ENCODE measurements around the gene CCDC97.
"Not testable (repeated sequence)": the region's sequence is repeated elsewhere in the genome, so short reads cannot be mapped to it uniquely, and the experiment has no call there.

Gene CCDC97

GRCh38 chr19:41344162-41344561, 34.2 kb downstream of the CCDC97 start:
- no peak for DNase-seq

DNA sequence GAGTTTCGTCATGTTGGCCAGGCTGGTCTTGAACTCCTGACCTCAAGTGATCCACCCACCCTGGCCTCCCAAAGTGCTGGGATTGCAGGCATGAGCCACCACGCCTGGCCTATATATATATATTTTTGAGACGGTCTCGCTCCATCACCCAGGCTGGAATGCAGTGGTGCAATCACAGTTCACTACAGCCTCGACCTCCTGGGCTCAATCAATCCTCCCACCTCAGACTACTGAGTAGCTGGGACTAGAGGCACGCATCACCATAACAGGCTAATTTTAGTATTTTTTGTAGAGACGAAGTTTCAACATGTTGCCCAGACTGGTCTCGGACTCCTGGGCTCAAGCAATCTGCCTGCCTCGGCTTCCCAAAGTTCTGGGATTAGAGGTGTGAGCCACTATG, 36.9 kb downstream of the CCDC97 start:
- not testable (repeated sequence) for DNase-seq

- DNase-seq, result no peak
Measured at GRCh38 chr19:41350735-41351338, 40.9 kb downstream of the CCDC97 start.

- DNase-seq, result no peak
Measured at GRCh38 chr19:41351339-41352245, 41.6 kb downstream of the CCDC97 start.

GRCh38 chr19:41352279-41352608, 42.3 kb downstream of the CCDC97 start:
- no peak for DNase-seq

- no peak for DNase-seq
Measured at GRCh38 chr19:41352609-41353465, 42.9 kb downstream of the CCDC97 start.

DNA sequence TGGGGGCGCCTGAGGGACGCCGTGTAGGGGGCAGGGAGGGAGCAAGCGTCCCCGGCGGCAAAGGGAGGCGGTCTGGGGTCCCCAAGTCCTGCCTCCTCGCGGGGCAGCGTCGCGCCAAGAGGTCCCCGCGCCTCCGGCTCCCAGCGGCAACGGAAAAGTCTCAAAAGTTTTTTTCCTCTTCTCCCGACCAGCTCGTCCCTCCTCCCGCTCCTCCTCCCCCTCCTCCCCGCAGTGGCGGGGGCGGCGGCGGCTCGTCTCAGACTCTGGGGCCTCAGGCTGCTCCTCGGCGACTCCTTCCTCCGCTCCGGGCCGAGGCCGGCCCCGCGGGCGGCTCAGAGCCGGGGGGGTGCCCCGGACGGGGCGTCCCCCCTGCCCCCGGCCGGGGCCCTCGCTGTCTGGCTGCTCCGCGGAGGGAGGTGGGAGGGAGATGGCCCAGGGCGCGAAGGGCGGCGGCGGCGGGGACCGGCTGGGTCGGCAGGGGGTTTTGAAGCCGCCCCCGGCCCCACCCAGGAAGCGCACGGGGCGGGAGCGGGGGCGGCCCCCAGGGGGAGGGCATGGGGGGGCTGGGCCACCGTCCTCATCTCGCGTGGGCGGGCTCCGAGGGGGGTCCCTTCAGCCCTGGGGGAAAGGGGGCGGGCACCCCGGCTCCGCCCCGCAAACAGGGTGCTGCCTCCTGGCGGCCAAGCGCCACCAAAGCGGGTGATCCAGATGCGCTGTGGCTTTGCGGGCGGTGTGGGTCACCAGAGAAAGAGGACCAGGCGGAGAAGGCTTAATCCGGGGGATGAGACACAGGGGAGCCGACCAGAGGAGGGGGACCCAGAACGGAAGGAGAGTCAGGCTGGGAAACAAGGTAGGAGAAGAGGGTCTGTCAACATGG, 43.7 kb downstream of the CCDC97 start, which contains the start of gene TGFB1:
Gene TGFB1 (minus strand): TSS at position 457 of the 877 bp plus-strand sequence. CDS start 878 bp downstream, outside the sequence.
- DNase-seq, result peak; percentile 50

GRCh38 chr19:41354343-41354953, 44.5 kb downstream of the CCDC97 start:
- no peak for DNase-seq

GRCh38 chr19:41355035-41355434, 45.1 kb downstream of the CCDC97 start:
- no peak for DNase-seq

- no peak for DNase-seq
Measured at GRCh38 chr19:41355802-41356201, 45.8 kb downstream of the CCDC97 start.

GRCh38 chr19:41356984-41357739, 47.2 kb downstream of the CCDC97 start:
- no peak for DNase-seq

- DNase-seq, result no peak
Measured at GRCh38 chr19:41357746-41358145, 47.8 kb downstream of the CCDC97 start.

DNA sequence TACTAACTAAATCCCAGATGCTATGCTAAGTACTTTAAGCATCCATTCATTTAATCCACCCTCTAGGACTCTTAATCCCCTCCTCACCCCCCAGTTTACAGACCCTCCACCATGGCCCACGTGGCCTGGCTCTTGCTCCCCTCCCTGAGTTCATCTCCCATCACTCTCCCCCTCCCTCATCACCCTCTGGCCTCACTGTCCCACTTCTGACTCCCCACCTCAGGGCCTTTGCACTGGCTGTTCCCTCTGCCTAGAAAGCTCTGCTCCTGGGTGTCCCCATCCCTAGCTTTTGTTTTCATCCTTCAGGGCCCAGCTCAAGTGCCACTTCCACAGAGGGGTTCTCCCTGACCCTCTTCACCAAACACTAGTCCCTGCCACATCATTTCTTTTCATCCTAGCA, 49.8 kb downstream of the CCDC97 start:
- DNase-seq, result no peak

- DNase-seq, result no peak
Measured at GRCh38 chr19:41362143-41362847, 52.3 kb downstream of the CCDC97 start.

DNA sequence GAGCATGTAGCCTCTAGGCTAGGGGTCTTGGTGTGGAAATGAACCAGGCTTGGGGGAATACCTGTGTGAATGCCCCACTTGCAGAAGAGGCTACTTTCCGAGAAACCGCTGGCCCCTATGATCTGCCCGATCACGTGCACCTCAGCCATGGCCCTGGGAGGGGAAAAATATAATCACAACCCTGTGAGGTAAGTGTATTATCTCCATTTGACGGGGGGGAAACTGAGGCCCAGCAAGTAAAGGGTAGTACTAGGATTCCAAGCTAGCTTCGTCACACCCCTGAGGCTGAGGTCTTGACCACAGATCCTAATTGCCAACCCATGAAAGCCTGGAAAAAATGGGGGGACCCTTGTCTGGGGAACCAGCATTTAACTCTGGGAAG, 53.4 kb downstream of the CCDC97 start:
- DNase-seq, result no peak

- peak; percentile 71 for DNase-seq
Measured at GRCh38 chr19:41363753-41364523, 54.0 kb downstream of the CCDC97 start, which contains the start of gene B9D2. B9D2 (minus strand) TSS chr19:41364149; CDS start chr19:41363519, 630 bp downstream.

DNA sequence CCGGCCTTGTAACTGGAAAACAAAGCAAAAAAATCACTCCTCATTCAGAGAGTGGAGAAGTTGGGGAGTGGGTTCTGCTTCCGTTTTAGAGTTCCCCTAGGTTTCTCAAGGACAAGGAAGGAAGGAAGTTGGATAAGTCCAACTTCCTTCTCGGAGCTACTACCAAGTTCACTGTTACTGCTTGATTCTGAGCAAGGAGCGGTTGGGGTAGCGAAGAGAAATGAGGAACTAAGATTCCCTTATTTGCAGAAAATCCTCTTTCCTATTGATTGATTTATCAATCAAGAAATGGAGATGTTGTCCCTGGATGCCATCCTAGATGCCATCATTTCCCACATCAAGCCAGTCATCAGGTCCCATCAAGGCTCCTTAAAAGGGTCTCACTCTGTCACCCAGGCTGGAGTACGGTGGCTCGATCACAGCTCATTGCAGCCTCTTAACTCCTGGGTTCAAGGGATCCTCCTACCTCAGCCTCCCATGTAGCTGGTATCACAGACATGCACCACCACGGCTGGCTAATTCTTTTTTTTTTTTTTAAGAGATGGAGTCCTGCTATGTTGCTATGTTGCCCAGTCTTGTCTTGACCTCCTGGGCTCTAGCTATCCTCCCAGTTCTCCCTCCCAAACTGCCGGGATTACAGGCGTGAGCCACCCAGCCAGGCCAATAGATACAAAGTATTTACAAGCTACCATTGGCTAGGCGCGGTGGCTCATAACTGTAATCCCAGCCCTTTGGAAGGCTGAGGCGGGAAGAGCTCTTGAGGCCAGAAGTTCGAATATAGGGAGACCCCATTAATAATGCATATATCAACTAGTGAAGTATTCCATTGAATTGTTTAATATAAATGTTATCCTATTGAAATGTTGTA, 54.8 kb downstream of the CCDC97 start:
- peak; percentile 33 for DNase-seq

DNA sequence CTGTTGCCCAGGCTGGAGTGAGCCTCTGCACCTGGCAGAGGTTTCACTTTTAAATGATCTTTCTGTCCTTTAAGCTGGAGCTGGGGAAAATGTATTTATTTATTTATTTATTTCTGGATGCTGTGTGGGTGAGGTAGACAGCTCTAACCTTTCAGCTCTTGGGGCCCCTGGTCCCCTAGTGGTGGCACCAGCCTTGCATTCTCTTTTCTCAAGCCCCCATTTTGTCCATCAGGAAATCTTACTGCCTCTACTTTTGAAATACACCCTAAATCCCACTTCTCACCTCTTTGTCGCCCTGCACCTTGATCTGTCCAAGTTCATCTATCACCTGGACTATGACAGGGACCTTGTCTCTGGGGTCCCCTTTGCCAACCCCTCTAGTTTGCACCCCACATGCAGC, 56.1 kb downstream of the CCDC97 start:
- no peak for DNase-seq

All from SIG-M5 (cell line).